SHP77 treated with DMSO at 0.1 percent for 48 hours (cell line): ENCODE measurements around the gene RPL29.

Experiments
- DNase-seq: peaks from one replicate; lab custom pipeline; 2025; lab: John Stamatoyannopoulos, UW

RPL29 gene

GRCh38 chr3:51945926-51946705 is 49.6 kb downstream of the RPL29 start:
- DNase-seq = no peak

GRCh38 chr3:51945031-51945840 is 50.5 kb downstream of the RPL29 start:
- DNase-seq = no peak

- no peak for DNase-seq
These were observed 51.2 kb downstream of the RPL29 start for GRCh38 chr3:51944451-51945021.
